Activated CD4-positive, alpha-beta T cell treated with anti-CD3 and anti-CD28 coated beads for 4 hours (primary cell): ENCODE results near the gene PFDN4.
"Not testable (repeated sequence)": the region's sequence is repeated elsewhere in the genome, so short reads cannot be mapped to it uniquely, and the experiment has no call there.

Experiments
- DNase-seq, 2 donors: peaks; one replicate each; pipeline ENCODE4 v3.0.0-alpha.2; 2020

Gene PFDN4

DNA sequence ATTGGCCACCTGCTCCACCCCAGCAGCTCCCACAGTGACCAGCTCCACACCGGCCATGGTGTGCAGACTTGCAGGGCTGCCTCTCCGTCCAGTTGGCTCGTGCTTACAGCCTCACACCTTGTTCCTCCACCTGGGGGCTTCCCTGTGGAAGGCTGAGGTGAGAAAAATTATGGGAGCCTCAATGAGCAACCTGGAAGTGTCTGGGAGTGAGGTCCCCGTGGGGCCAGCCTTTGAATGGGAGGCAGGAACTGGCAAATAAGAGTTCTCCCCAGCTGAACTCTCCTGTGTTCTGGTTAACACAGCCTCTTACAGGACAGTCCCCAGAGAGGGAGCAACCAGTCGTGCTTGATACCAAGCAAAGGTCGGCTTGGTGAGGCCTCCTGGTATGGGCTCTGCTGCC, 3.8 kb upstream of the PFDN4 start:
- DNase-seq, result no peak

DNA sequence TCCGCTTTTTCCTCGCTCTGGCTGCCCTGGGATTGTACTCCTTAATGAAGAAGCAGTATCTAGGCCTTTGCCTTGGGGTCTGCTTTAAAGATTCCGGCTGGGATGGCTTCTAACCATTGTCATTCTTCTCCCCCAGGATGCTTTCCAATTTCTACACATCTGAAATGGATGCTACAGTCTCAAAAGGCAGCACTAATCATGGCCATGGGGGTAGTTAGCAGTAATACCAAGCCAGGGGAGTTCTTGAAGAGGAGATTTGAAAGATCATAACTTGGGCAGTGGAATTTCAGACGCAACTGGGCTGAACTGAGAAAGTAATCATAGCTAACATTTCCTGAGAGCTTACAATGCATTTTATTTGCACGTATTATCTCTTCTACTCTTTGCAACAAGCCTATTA, 3.4 kb upstream of the PFDN4 start:
- DNase-seq, result no peak

DNA sequence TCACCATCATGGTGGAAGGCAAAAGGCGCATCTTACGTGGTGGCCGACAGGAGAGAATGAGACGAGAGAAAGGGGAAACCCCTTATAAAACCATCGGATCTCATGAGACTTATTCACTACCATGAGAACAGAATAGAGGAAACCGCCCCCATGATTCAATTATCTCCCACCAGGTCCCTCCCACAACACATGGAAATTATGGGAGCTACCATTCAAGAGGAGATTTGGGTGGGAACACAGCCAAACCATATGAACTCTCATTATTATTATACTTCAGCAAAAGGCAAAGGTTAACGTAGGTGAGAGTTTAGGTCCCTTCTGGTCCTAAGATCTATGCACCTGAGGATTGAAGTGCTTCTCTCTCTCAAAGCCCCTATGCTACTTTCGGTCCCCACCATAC, 2.4 kb upstream of the PFDN4 start:
- DNase-seq, result no peak

DNA sequence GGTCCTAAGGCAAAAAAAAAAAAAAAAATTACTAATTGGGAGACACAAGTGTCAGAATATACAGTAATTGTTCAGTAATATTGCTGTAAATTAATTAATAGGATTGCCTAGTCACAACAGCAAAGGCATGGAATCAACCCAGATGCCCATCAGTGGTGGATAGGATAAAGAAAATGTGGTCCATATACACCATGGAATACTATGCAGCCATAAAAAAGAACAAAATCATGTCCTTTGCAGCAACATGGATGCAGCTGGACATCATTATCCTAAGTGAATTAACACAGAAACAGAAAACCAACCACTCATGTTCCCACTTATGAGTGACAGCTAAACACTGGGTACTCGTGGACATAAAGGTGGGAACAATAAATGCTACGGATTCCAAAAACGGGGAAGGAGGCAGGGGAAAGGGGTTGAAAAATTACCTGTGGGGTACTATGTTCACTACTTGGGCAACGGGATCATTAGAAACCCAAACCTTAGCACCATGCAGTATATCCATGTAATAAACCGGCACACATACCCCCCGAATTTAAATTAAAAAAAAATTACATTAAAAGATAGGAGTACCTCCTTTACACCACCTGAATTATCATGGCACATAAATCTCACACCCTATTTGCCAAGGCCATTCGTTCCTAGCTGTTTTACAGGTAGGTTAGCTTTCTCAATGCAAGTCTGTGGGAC, 689 bp upstream of the PFDN4 start:
- DNase-seq, result no peak

DNA sequence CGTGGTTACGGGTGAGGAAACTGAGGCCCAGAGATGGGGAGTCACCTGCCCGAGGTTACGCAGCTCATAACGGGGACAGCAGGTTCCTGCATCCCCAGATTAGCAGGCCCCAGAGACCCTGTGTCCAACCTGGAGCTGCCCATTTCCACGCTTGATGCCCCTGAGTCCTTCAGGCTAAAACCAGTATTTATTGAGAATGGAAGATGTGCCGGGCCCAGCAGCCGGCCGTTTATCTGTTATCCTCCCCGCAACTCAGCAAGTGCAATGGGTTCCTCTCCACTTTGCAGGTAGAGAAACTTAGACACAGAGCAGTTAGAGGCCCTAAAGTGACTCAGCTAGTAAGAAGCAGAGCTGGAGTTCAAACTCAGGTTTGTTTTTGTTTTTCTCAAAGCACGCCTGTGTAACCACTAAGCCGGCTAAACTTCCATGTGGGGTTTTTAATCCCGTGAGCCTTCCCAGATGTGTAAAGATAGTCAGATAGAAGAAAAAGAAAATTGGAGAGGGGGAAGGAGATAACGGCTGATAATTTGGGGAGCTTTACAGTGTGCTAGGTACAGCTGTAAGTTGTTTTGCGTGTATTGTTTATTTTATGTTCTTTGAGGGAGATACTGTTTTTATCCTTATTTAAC, 775 bp downstream of the PFDN4 start:
- peak in 1 of 2 donors; percentile 3 for DNase-seq

DNA sequence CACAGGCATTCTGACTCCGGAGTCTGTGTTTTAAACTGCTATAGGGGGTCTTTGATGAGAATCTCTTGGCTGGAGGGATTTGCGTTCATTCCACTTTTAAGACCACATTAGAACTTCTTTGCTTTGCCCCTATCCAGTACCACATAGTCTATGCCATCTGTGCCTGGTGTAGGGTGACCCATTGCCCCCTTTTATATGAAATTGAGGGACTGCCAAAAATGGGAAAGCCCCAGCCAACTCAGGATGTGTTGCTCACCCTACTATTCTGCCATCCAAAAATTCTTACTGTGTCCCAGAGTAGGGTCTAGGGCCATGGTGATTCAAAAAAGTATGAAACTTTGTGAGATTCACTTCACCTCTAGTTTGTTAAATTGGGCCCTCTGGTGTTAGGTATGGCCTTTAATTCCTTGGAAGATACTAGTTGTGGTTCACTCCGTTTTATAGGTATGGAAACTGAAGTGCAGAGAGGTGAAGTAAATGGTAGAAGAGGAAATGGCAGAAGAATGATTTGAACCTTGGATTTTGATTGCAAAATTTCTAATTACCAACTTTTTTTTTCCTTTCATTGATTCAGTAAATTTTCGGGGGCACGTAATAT, 1.4 kb downstream of the PFDN4 start:
- no peak for DNase-seq

DNA sequence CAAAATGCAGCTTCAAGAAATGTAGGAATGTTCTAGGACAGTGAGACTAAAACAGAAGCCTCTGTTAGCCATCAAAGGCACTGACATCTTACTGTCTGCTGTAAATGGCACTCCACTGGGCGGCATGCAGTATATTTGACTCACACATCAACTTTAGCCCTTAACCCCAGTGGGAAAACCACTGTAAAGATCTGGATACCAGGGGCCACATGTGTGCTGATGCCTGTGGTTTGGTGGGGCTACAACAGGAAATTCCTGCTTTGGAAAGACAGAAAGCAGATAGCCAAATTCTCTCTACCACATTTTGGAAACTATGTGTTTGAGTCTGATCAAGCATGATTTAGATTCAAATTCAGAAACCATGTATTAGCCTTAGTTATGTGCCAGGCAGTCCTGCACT, 4.3 kb downstream of the PFDN4 start:
- DNase-seq, result no peak

DNA sequence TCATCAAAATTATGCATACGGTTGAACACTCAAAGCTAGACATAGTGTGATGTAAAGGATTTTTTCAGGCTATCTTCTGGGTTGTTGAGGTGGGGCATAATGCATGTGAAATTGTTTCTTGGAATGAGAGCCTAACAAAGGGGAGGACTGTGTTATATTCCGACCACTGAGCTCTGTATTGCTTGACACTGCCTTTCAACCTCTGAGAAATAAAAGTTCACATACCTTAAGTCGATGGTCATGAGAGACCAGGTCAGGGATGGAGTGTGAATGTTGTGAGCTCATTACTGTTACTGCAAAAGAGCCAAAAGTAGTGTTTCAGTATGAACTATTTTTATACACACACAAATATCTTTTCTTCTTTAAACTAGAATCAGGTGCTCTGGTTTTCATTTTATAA, 5.0 kb downstream of the PFDN4 start:
- DNase-seq, result no peak

DNA sequence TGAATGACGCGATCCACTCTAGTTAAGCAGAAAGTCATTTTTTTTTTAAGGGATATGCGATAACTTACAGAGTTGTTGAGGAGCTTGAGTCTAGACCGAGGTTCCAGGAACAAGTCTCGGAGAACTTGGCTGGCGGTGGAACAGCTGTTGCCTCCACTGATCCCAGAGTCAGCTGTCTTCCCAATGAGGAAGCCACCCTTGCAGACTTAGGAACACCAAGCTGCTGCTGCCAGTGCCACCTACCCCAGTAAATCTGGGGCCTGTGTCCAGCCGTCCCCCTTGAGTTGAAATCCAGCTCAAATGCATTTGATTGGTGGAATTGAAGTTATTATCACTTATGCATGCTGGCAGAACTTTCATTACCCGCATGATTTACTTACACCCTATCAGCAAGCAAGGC, 6.7 kb downstream of the PFDN4 start:
- no peak for DNase-seq

DNA sequence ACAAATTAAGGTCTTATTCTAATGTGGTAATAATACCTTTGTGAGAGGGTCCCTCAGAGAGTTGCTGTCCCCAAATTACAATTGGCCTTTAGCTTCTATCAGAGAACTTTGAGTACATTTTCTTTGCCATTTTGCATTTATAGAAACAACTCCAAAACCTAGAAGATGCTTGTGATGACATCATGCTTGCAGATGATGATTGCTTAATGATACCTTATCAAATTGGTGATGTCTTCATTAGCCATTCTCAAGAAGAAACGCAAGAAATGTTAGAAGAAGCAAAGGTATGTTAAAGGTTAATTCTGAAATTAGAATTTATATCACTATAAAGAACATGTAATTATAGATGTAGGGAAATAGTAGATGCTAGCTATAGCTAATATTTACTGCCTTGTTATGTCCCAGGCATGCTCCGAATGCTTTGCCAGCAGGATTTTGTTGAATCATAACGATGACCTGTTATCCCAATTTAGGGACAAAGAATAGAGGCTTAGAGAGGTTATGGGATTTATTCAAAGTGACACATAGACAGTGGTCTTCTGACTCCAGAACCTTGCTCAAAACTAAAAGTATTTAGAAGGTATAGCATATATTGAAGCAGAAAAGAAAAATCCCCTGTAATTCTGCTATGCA, 7.4 kb downstream of the PFDN4 start:
- no peak for DNase-seq

DNA sequence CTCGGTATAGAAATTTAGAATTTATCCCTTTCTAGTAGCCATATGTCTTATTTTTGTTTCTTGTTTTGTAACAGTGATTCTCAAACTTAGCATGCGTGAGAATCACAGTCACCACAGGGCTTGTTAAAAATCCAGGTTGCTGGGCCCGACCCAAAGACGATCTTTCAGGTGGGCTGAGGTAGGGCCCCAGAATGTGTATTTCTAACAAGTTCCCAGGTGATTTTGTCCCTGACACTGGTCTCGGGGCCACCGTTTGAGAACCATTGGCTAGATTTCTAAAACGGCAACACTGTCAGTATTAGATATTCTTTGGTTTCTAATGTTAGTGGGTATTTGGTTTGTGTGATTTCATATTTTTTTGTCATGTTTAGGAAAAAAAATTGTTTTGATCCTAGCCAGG, 9.9 kb downstream of the PFDN4 start:
- DNase-seq, result no peak

DNA sequence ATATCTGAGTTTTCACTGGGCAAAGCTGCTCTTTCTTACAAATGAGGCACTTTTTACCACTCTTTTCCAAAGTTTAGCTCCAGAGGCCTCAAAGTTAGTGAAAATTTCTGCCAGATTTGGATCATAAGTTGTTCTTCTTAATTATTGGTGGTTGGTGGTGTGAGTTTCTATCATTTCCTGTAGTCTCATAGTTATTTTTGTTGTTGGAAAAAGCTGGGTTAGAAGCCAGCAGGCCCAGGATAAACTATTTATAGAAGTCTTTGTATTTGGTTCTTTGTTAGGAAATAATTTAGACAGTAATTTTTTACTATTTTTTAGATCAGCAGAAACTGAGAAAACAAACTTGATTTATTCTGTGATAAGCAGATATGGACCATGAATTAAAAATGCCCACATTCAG, 10.6 kb downstream of the PFDN4 start:
- DNase-seq, result no peak

DNA sequence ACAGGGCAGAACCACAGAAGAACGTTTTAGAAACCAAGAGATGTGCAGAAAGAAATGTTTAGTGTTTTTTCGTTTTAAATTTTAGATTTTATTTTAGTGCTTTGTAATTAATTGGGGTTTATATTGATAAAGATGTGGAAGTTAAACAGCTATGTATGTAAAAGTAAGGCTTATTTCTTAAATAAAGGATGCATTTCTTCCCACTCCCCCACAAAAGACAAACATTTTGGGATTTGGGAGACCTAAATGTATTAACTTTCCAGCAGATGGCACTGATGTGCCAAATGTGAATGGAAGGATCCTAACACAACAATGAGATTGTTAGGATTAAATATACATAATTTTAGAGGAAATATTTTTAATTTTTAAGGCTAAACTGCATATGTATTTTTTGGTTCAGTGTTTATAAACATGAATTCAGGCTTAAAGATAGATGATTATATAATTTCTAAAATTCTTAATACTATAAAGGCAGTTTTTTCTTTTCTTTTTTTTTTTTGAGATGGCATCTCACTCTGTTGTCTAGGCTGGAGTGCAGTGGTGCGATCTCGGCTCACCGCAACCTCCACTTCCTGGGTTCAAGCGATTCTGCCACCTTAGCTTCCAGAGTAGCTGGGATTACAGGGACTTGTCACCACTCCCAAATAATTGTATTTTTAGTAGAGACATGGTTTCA, 12.0 kb downstream of the PFDN4 start:
- no peak for DNase-seq

DNA sequence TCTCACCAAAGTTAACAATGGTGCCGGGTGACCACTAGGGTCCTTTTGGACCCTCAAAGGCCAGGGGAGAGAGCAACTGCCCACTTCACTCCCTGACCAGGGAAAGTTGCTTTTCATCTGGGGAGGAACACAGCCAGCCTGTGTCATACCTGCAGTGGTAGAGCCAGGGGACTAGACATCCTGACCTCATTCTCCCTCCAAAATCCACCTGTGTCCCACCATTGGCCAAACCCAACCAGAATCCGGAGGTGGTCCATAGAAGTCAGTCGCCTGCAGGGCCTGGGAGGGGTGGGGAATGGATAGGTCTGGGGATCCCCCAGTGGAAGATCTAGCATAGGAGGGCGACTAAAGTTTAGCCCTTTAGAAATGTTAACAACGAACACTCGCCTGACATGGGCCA, 12.8 kb downstream of the PFDN4 start:
- DNase-seq, result no peak

DNA sequence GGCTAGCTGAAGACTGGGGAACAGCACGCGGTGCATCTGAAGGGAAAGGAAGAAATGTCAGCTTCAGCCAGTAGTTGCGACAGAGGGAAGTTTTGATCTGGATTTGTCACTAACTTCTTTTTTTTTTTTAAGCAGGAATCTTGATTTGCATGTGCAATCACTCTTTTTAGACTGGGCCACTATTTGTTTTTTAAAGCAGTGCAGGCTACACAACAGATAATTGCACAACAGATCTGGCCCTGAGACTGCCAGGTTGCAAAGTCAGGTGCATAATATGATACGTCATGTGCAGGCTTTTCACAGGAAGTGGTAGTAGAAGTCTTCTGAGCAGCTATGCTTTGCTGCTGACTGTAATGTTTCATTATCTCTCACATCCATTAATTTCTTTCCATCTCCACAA, 13.5 kb downstream of the PFDN4 start:
- DNase-seq, result no peak

DNA sequence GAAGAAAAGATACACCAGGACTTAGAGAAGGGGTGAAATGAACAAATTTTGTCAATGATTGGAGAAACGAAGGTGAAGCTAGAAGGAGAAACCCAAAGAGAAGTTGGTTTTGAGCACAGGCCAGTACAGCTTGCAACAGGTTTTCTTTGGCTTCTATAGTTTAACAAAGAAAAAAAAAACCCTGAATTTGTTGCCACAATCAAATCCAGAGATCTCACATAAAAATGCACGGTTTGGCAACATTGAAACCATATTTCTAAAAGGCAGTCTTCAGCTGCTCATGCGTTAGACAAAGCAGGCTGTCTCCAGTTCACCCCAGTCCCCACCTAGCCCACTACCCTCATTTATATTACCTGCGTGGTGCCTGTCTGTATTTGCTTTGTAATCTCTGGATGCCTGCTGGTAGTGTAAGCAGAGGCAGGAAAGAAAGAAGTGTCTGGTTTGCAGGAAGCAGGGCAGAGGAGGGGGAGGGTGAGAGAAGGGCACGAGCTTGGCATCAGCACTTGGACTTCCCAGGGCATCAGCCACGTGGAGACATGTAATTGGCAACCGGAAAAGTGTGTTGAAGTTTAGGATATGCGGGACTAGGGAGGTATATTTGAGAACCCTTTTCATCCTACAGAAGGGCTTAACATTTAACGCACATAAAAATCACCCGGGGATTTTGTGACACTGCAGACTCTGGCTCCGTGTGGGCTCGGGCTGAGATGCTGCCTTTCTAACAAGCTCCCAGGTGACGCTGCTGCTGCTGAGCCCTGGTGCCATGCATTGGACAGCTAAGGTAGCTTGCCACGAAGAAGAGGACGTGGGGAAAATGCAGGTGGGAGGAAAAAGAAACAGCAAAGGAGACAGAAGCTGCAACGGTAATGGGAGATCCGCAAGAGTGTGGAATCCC, 14.4 kb downstream of the PFDN4 start:
- DNase-seq, result no peak

DNA sequence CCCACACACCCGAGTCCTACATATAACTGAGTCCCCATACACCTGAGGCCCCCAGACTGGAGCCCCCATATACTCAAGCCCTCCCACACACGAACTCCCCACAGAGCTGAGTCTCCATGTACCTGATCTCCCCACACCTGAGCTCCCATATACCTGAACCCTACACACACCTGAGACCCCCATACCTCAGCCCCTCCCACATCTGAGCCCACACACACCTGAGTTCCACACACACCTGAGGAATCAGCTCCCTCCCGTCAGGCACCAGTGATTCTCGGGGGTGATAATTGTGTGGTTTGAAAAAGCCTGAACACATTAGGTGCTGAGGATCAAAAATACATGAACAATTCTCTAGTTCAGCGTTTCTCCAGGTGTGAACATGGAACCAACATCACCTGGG, 15.4 kb downstream of the PFDN4 start:
- DNase-seq, result no peak

DNA sequence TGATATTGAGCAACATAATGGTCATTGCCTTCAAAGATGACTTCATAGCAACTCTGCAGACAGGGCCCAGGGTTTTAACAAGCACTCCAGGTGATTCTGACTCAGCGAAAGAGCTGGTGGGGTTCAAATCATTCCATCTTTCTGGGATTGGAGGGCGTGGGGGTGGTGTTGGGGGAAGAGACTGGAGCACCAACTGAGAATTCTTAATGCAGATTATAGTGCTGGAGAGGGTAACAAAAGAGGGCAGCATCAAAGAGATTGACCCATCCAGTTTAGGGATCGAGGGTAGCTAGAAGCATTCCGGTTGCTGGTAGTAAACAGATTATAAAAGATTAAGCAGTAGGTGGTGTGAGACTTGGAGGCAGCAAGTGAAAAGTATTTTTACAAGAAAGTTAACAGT, 15.9 kb downstream of the PFDN4 start:
- no peak for DNase-seq

DNA sequence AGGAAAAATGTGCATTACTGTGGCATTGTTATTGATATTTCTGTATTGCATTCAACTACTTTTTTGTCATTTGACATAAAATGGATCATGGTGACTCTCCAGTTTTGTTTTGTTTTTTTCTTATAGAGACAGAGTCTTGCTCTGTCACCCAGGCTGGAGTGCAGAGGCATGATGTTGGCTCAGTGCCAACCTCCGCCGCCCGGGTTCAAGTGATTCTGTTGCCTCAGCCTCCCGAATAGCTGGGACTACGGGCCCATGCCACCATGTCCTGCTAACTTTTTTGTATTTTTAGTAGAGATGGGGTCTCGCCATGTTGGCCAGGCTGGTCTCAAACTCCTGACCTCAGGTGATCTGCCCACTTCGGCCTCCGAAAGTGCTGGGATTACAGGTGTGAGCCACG, 16.8 kb downstream of the PFDN4 start:
- DNase-seq, result not testable (repeated sequence)

DNA sequence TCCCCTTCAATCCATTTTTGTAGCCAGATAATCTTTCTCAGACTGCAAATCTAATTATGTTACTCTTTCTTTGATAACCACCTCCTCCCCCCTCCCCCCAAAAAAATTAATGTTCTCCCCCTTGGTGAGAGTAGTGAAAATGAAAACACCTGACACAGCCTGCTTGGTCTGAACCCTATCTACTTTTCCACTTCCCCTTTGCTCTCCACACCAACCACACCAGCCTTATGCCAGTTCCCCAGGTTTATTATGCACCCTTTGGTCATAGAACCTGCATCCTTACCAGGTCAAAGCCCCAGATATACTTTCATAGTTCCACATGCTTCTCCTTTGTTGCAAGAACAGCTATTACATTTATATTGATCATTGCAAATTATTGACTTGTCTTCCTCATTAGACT, 19.4 kb downstream of the PFDN4 start:
- no peak for DNase-seq

DNA sequence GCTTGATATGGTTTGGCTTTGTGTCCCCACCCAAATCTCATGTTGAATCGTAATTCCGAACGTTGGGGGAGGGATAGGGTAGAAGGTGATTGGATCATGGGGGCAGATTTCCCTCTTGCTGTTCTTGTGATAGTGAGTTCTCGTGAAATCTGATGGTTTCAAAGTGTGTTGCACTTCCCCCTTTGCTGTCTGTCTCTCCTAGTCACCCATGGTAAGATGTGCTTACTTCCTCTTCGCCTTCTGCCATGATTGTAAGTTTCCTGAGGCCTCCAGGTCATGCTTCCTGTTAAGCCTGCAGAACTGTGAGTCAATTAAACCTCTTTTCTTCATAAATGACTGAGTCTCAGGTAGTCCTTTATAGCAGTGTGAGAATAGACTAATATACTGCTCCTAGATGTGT, 19.9 kb downstream of the PFDN4 start:
- DNase-seq, result no peak

DNA sequence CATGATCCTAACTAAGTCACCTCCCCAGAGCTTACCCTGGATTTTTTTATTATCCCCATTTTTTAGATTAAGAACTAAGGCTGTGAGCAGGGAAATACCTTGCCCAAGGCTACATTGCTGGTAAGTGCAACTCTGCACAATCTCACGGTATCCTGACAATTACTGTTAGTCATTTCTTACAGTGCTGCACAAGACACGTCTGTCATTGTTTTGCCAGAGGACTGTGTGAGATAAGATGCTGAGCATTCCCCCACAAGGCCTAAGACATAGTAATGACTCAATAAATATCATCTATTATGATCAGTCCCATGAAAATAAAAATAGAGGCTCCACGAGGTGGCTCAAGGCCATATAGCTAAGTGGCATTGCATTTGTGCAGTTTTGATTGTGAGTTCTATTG, 21.0 kb downstream of the PFDN4 start:
- no peak for DNase-seq
